Mesendoderm (in vitro differentiated cells): ENCODE results near the gene FIBP.

Experiments used
- DNase-seq: peaks from one replicate; pipeline ENCODE4 v3.0.0; 2013
- H2AK5ac ChIP-seq: 2 replicates; pipeline ENCODE4 v1.6.1; 2013; ENCODE audit warnings: low read length, inconsistent platforms
- H2BK120ac ChIP-seq: 2 replicates; pipeline ENCODE4 v1.6.1; 2013; ENCODE audit warnings: low read depth, mild to moderate bottlenecking, low read length, moderate library complexity, mixed read lengths
- H2BK15ac ChIP-seq: replicated peaks from 2 replicates; pipeline ENCODE4 v1.6.1; 2013; ENCODE audit warnings: low read depth, mild to moderate bottlenecking, moderate library complexity
- H2BK5ac ChIP-seq: 2 replicates; pipeline ENCODE4 v1.6.1; 2013; ENCODE audit warnings: low read length, inconsistent platforms
- H3K18ac ChIP-seq: 2 replicates; pipeline ENCODE4 v1.6.1; 2013; ENCODE audit warnings: mild to moderate bottlenecking, low read length, mixed read lengths
- H3K23ac ChIP-seq: one replicate; pipeline ENCODE4 v1.6.1; 2013; ENCODE audit warnings: low read length
- H3K27ac ChIP-seq: 2 replicates; pipeline ENCODE4 v1.5.1; 2013; ENCODE audit warnings: low read depth, mild to moderate bottlenecking, inconsistent platforms, low read length, moderate library complexity
- H3K27me3 ChIP-seq: 2 replicates; pipeline ENCODE4 v1.6.1; 2013; ENCODE audit warnings: low read length, control low read depth, mild to moderate bottlenecking, inconsistent platforms; ENCODE audit not compliant: insufficient read depth, poor library complexity
- H3K36me3 ChIP-seq: 2 replicates; pipeline ENCODE4 v1.6.1; 2013; ENCODE audit warnings: low read length, inconsistent platforms; ENCODE audit not compliant: control insufficient read depth, insufficient read depth
- H3K4ac ChIP-seq: one replicate; pipeline ENCODE4 v1.6.1; 2013; ENCODE audit warnings: low read depth, mild to moderate bottlenecking, low read length, moderate library complexity
- H3K4me1 ChIP-seq: 2 replicates; pipeline ENCODE4 v1.6.1; 2013; ENCODE audit warnings: low read depth, low read length, inconsistent platforms; ENCODE audit not compliant: control insufficient read depth
- H3K4me2 ChIP-seq: 2 replicates; pipeline ENCODE4 v1.6.1; 2013; ENCODE audit warnings: low read length
- H3K4me3 ChIP-seq: 2 replicates; pipeline ENCODE4 v1.5.1; 2013; ENCODE audit warnings: mild to moderate bottlenecking, low read length
- H3K56ac ChIP-seq: one replicate; pipeline ENCODE4 v1.6.1; 2013; ENCODE audit warnings: low read length
- H3K79me1 ChIP-seq: 2 replicates; pipeline ENCODE4 v1.6.1; 2013; ENCODE audit warnings: low read length, inconsistent platforms
- H3K79me2 ChIP-seq: 2 replicates; pipeline ENCODE4 v1.6.1; 2013; ENCODE audit warnings: mild to moderate bottlenecking, low read length; ENCODE audit not compliant: control insufficient read depth, insufficient read depth
- H3K9ac ChIP-seq: 2 replicates; pipeline ENCODE4 v1.6.1; 2013; ENCODE audit warnings: low read length, inconsistent platforms
- H4K5ac ChIP-seq: one replicate; pipeline ENCODE4 v1.6.1; 2013; ENCODE audit warnings: low read length
- H4K8ac ChIP-seq: one replicate; pipeline ENCODE4 v1.6.1; 2013; ENCODE audit warnings: low read depth, mild to moderate bottlenecking, control low read depth, low read length, moderate library complexity
- WGBS: extraction: QIAGEN DNeasy Blood & Tissue Kit; methylation state at CpG from one replicate; pipeline ENCODE4 v1.1.7; 2013; ENCODE audit warnings: low lambda C conversion rate, missing lambda C conversion rate; ENCODE audit not compliant: insufficient coverage; ENCODE audit errors: extremely low coverage; 5-methylcytosine and 5-hydroxymethylcytosine counted together

Gene FIBP

GRCh38 chr11:65928667-65929066 is 40.4 kb upstream of the FIBP start:
- no peaks in the 10 kb centered on the region for H3K4me1 ChIP-seq

DNA sequence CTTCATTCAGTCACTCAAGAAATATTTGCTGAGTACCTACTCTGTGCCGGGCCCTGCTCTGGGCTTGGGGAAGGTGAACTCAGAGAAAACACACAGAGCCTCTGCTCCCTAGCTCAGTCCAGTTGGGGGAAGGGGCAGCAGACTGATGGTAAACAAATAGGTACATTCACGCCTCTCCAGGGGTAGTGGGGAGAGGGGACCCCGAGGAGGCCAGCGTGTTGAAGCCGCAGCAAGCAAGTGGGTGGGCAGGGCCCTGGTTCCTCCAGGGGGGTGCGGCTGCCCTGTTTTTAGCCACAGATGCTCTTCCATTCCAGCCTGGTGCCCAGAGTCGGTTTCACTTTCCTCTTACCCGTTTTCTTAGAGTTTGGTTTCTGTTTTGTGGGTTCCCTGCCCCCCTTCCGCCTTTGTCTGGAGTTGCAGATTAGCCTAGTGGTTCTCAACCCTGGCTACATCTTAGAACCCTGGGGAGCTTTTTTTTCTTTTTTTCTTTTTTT is 39.7 kb upstream of the FIBP start:
- H2AK5ac ChIP-seq = no peak overlapping the region
- no peak overlapping the region for H4K8ac ChIP-seq
- H2BK5ac ChIP-seq = no peak overlapping the region
- H3K4me3 ChIP-seq = no peak overlapping the region
- H3K36me3 ChIP-seq = no peaks in the 10 kb centered on the region
- no peak overlapping the region for H2BK15ac ChIP-seq
- no peaks in the 10 kb centered on the region for H3K27me3 ChIP-seq
- H3K23ac ChIP-seq = no peak overlapping the region
- peak overlapping the region; percentile 34 for H3K56ac ChIP-seq
- no peaks in the 10 kb centered on the region for H3K4me1 ChIP-seq
- no peak for DNase-seq
- H2BK120ac ChIP-seq = no peak overlapping the region
- H3K9ac ChIP-seq = no peak overlapping the region
- H4K5ac ChIP-seq = no peak overlapping the region
- WGBS = no CpG with 5 or more reads among the region's 9 CpGs
- H3K27ac ChIP-seq = no peak overlapping the region
- H3K79me2 ChIP-seq = no peaks in the 10 kb centered on the region
- no peak overlapping the region for H3K18ac ChIP-seq
- no peak overlapping the region for H3K4me2 ChIP-seq
- H3K4ac ChIP-seq = no peak overlapping the region
- no peaks in the 10 kb centered on the region for H3K79me1 ChIP-seq

More at GRCh38 chr11:65928667-65929066, 40.4 kb upstream of the FIBP start:
- Histone ChIP-seq H3K27ac (no peak overlapping the region), H3K4me3 (no peak overlapping the region), H3K9ac (no peak overlapping the region), H3K36me3 (no peaks in the 10 kb centered on the region), H2BK15ac (no peak overlapping the region), H3K4me2 (no peak overlapping the region), H2BK120ac (no peak overlapping the region), H3K23ac (no peak overlapping the region), H2AK5ac (no peak overlapping the region), H3K79me2 (no peaks in the 10 kb centered on the region), H3K4ac (no peak overlapping the region), H3K56ac (no peak overlapping the region), H4K8ac (no peak overlapping the region), H3K79me1 (no peaks in the 10 kb centered on the region), H3K27me3 (no peaks in the 10 kb centered on the region), H3K18ac (no peak overlapping the region), H4K5ac (no peak overlapping the region), H2BK5ac (no peak overlapping the region)
- DNase-seq = no peak
- WGBS = no CpG with 5 or more reads among the region's 6 CpGs

- H4K8ac ChIP-seq = no peak overlapping the region
- no peak overlapping the region for H3K9ac ChIP-seq
- no peak overlapping the region for H3K4ac ChIP-seq
- H2AK5ac ChIP-seq = no peak overlapping the region
- H2BK5ac ChIP-seq = no peak overlapping the region
- no peaks in the 10 kb centered on the region for H3K79me2 ChIP-seq
- no peaks in the 10 kb centered on the region for H3K4me1 ChIP-seq
- H2BK120ac ChIP-seq = no peak overlapping the region
- H3K56ac ChIP-seq = no peak overlapping the region
- H3K36me3 ChIP-seq = no peaks in the 10 kb centered on the region
- no peaks in the 10 kb centered on the region for H3K27me3 ChIP-seq
- H2BK15ac ChIP-seq = no peak overlapping the region
- DNase-seq = no peak
- no peak overlapping the region for H3K27ac ChIP-seq
- no peak overlapping the region for H4K5ac ChIP-seq
- no peaks in the 10 kb centered on the region for H3K79me1 ChIP-seq
- no peak overlapping the region for H3K23ac ChIP-seq
- no CpG with 5 or more reads among the region's 2 CpGs for WGBS
- H3K4me3 ChIP-seq = no peak overlapping the region
- no peak overlapping the region for H3K4me2 ChIP-seq
- no peak overlapping the region for H3K18ac ChIP-seq
Observed at GRCh38 chr11:65925397-65925796, 37.1 kb upstream of the FIBP start.

DNA sequence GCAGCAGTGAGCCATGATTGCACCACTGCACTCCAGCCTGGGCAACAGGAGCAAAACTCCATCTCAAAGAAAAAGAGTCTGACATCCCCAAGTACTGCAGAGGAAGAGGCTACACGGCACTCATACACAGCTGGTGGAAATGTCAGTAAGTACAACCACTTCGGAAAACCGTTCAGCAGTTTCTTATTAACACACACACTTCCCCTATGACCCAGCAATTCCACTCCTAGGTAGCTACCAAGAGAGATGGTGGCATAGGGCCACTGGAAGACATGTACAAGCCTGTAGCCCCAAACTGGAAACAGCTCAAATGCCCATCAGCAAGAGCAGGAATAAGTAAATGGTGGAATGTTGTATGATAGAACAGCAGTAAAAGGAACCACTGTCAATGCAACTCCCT is 34.3 kb upstream of the FIBP start:
- no peak overlapping the region for H2BK120ac ChIP-seq
- no peak overlapping the region for H3K56ac ChIP-seq
- H2AK5ac ChIP-seq = no peak overlapping the region
- WGBS = no CpG with 5 or more reads among the region's 3 CpGs
- H3K4ac ChIP-seq = no peak overlapping the region
- no peak overlapping the region for H3K27ac ChIP-seq
- H4K8ac ChIP-seq = no peak overlapping the region
- peaks cover 13% of the 10 kb centered on the region for H3K79me1 ChIP-seq
- H2BK5ac ChIP-seq = no peak overlapping the region
- H3K36me3 ChIP-seq = no peaks in the 10 kb centered on the region
- DNase-seq = no peak
- no peak overlapping the region for H3K23ac ChIP-seq
- no peak overlapping the region for H3K18ac ChIP-seq
- no peak overlapping the region for H3K4me2 ChIP-seq
- H3K79me2 ChIP-seq = peaks cover 8% of the 10 kb centered on the region
- peaks cover 3% of the 10 kb centered on the region for H3K4me1 ChIP-seq
- H3K4me3 ChIP-seq = no peak overlapping the region
- H3K27me3 ChIP-seq = no peaks in the 10 kb centered on the region
- no peak overlapping the region for H4K5ac ChIP-seq
- no peak overlapping the region for H2BK15ac ChIP-seq
- no peak overlapping the region for H3K9ac ChIP-seq

GRCh38 chr11:65921876-65922275 is 33.6 kb upstream of the FIBP start:
- Histone ChIP-seq H3K36me3 (no peaks in the 10 kb centered on the region), H3K4me3 (no peak overlapping the region), H2BK15ac (no peak overlapping the region), H3K18ac (no peak overlapping the region), H3K4me2 (no peak overlapping the region), H4K8ac (no peak overlapping the region), H3K56ac (no peak overlapping the region), H3K4ac (no peak overlapping the region), H3K27ac (no peak overlapping the region), H4K5ac (no peak overlapping the region), H3K27me3 (no peaks in the 10 kb centered on the region), H2BK120ac (no peak overlapping the region), H3K4me1 (peaks cover 3% of the 10 kb centered on the region), H3K79me1 (peaks cover 17% of the 10 kb centered on the region), H3K23ac (no peak overlapping the region), H2AK5ac (no peak overlapping the region), H3K79me2 (peaks cover 8% of the 10 kb centered on the region), H3K9ac (no peak overlapping the region), H2BK5ac (no peak overlapping the region)
- WGBS = no CpG with 5 or more reads among the region's 10 CpGs
- no peak for DNase-seq

- H3K27me3 ChIP-seq = no peaks in the 10 kb centered on the region
- H3K4me1 ChIP-seq = peaks cover 3% of the 10 kb centered on the region
- no peak overlapping the region for H3K27ac ChIP-seq
- H3K4me3 ChIP-seq = no peak overlapping the region
- H3K9ac ChIP-seq = no peak overlapping the region
- WGBS = no CpG with 5 or more reads among the region's 12 CpGs
- no peak overlapping the region for H3K56ac ChIP-seq
- H2BK5ac ChIP-seq = no peak overlapping the region
- no peaks in the 10 kb centered on the region for H3K36me3 ChIP-seq
- H3K23ac ChIP-seq = no peak overlapping the region
- H2BK15ac ChIP-seq = no peak overlapping the region
- DNase-seq = no peak
- no peak overlapping the region for H3K4ac ChIP-seq
- no peak overlapping the region for H2BK120ac ChIP-seq
- no peak overlapping the region for H2AK5ac ChIP-seq
- peaks cover 8% of the 10 kb centered on the region for H3K79me2 ChIP-seq
- H3K18ac ChIP-seq = no peak overlapping the region
- H3K4me2 ChIP-seq = no peak overlapping the region
- no peak overlapping the region for H4K8ac ChIP-seq
- H4K5ac ChIP-seq = no peak overlapping the region
- peaks cover 17% of the 10 kb centered on the region for H3K79me1 ChIP-seq
Observed at GRCh38 chr11:65921033-65921555, 32.8 kb upstream of the FIBP start.
